Esophagus muscularis mucosa (tissue), 4 donors: ENCODE measurements around the gene NDRG4. TPM values are rescaled to one million over a fixed set of nuclear protein-coding genes. Genes with fewer than 3 reads are reported as not detected.
A peak's percentile ranks its signal among the peaks of the same experiment; 100 is the strongest.

ENCODE experiments used
- DNase-seq: peaks from one replicate; pipeline ENCODE4 v3.0.0-alpha.2; 2017; ENCODE audit errors: extremely low spot score
- H3K27ac ChIP-seq, 4 donors: fragments of 200-600 bp; sonication (generic); replicated peaks in 1 of 4; 1 replicate in 3 of 4; 2 replicates in 1 of 4; pipeline ENCODE4 v1.5.1; 2016 to 2019; ENCODE audit warnings: mild to moderate bottlenecking in 1 of 4
- H3K27me3 ChIP-seq, 4 donors: fragments of 200-600 bp; sonication (generic); one replicate each; pipeline versions ENCODE4 v1.5.1 to v1.6.0; 2016 to 2019
- H3K36me3 ChIP-seq, 4 donors: fragments of 200-600 bp; sonication (generic); one replicate each; pipeline ENCODE4 v1.5.1; 2016 to 2019
- H3K4me1 ChIP-seq, 4 donors: fragments of 200-600 bp; sonication (generic); one replicate each; pipeline ENCODE4 v1.5.1; 2016 to 2019
- H3K4me3 ChIP-seq, 4 donors: fragments of 200-600 bp; sonication (generic); 1 replicate in 2 of 4; 2 replicates in 2 of 4; pipeline ENCODE4 v1.5.1; 2016 to 2019; ENCODE audit warnings: mild to moderate bottlenecking in 4 of 4, moderate library complexity in 1 of 4
- H3K9me3 ChIP-seq, 4 donors: fragments of 200-600 bp; sonication (generic); 1 replicate in 3 of 4; 2 replicates in 1 of 4; pipeline ENCODE4 v1.5.1; 2016 to 2019
- EP300 ChIP-seq: sonication (generic); formaldehyde crosslinking; IDR thresholded peaks from one replicate; pipeline ENCODE4 v1.6.1; 2017; ENCODE audit warnings: antibody characterized with exemption
- POLR2A ChIP-seq: fragments of 450-650 bp; IDR thresholded peaks from one replicate; pipeline ENCODE4 v1.6.1; 2017; ENCODE audit warnings: antibody characterized with exemption, moderate library complexity, mild to moderate bottlenecking, low read depth
- POLR2AphosphoS5 ChIP-seq, 2 donors: sonication (generic); formaldehyde crosslinking; IDR thresholded peaks; one replicate each; pipeline ENCODE4 v1.6.1; 2017; ENCODE audit warnings: antibody characterized with exemption in 2 of 2
- WGBS: methylation state at CpG from one replicate; pipeline ENCODE4 v1.1.5; 2018; 5-methylcytosine and 5-hydroxymethylcytosine counted together
- intact Hi-C: fragments of 100-400 bp; cut with DNase I; formaldehyde crosslinking; loops from one replicate; pipeline ENCODE4 v1.15.1; 2023
- total RNA-seq, 4 donors: library from RNA; depleted of rRNA; stranded (reverse); fragments of >200 nt; gene quantifications; one replicate each; pipeline versions ENCODE4 v1.1.0 to v1.2.1, GENCODE V29; 2016
- TF ChIP-seq, protein P1 (sequence below), 3 experiments: fragments of 200-600 bp in 2 of 3; fragments of 450-650 bp in 1 of 3; sonication (generic) in 2 of 3; IDR thresholded peaks; one replicate each; pipeline ENCODE4 v1.5.1; 2017 to 2019; ENCODE audit warnings: antibody characterized with exemption in 3 of 3, mild to moderate bottlenecking in 2 of 3, moderate library complexity in 1 of 3

Gene NDRG4
- total RNA-seq, 4 donors from 2014 or later: 11.1 to 14.8 (median 12.3) TPM

DNA sequence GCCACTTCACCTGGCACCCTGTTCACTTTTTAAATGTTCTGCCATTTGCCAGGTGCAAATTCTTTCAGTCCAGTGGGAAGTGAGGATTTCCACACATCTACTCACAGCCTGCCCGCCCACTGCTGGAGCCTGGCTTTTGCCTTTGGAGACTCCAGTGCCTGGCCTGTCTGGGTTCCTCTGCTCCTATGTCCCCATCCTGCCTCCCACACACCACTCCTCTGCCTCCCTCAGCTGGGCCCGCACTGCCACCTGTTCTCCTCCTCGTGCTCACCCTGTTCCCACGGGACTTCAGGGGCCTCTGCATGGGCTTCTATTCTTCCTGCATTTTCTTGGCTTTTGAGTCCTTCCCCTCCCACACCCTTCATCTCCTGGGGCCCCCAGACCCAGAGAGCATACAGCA is 7.9 kb upstream of the NDRG4 start:
- no peak overlapping the region for H3K4me3 ChIP-seq
- H3K27ac ChIP-seq: no peak overlapping the region
- no peak for TF ChIP-seq EP300
- TF ChIP-seq, protein P1, sequence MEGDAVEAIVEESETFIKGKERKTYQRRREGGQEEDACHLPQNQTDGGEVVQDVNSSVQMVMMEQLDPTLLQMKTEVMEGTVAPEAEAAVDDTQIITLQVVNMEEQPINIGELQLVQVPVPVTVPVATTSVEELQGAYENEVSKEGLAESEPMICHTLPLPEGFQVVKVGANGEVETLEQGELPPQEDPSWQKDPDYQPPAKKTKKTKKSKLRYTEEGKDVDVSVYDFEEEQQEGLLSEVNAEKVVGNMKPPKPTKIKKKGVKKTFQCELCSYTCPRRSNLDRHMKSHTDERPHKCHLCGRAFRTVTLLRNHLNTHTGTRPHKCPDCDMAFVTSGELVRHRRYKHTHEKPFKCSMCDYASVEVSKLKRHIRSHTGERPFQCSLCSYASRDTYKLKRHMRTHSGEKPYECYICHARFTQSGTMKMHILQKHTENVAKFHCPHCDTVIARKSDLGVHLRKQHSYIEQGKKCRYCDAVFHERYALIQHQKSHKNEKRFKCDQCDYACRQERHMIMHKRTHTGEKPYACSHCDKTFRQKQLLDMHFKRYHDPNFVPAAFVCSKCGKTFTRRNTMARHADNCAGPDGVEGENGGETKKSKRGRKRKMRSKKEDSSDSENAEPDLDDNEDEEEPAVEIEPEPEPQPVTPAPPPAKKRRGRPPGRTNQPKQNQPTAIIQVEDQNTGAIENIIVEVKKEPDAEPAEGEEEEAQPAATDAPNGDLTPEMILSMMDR (IDR thresholded peaks at IDR 0.05): no peak
- no peaks in the 10 kb centered on the region for H3K27me3 ChIP-seq
- peaks cover 20 to 35% (median 23%) of the 10 kb centered on the region in 4 donors for H3K4me1 ChIP-seq
- intact Hi-C loops: no loop called here
- DNase-seq: no peak
- peaks cover 0 to 26% (median 0%) of the 10 kb centered on the region in 4 donors for H3K36me3 ChIP-seq
- H3K9me3 ChIP-seq: no peaks in the 10 kb centered on the region
- 88% methylated on average over 4 of the region's 4 CpGs for WGBS

DNA sequence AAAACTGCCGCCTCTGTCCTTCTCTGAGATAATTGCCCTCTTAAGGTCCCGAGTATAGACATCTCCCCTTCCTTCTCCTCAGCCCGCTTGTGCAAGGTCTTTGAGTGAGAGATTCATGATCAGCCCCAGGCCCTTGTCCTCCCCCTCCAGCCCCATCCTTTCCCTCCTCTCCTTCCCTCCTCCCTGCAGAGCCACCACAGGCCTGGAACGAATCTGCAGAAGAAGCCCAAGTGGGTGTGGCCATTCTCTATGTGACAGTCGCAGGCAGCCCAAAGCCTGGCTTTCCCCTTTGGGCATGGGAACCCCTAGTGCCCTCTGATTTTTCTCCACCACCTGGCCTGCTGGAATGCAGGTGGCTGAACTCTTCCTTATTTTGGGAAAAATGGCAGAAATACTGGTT is 7.2 kb upstream of the NDRG4 start:
- TF ChIP-seq POLR2AphosphoS5 (IDR thresholded peaks at IDR 0.05) (no peak), POLR2A (no peak), EP300 (no peak)
- TF ChIP-seq, protein P1 (IDR thresholded peaks at IDR 0.05): no peak
- 67% methylated on average over 5 of the region's 5 CpGs for WGBS
- Histone ChIP-seq H3K27me3 (no peaks in the 10 kb centered on the region), H3K4me3 (no peak overlapping the region), H3K9me3 (no peaks in the 10 kb centered on the region), H3K4me1 (peaks cover 15 to 31% (median 18%) of the 10 kb centered on the region in 4 donors), H3K27ac (no peak overlapping the region), H3K36me3 (peaks cover 0 to 26% (median 0%) of the 10 kb centered on the region in 4 donors)
- intact Hi-C loops: no loop called here
- no peak for DNase-seq

DNA sequence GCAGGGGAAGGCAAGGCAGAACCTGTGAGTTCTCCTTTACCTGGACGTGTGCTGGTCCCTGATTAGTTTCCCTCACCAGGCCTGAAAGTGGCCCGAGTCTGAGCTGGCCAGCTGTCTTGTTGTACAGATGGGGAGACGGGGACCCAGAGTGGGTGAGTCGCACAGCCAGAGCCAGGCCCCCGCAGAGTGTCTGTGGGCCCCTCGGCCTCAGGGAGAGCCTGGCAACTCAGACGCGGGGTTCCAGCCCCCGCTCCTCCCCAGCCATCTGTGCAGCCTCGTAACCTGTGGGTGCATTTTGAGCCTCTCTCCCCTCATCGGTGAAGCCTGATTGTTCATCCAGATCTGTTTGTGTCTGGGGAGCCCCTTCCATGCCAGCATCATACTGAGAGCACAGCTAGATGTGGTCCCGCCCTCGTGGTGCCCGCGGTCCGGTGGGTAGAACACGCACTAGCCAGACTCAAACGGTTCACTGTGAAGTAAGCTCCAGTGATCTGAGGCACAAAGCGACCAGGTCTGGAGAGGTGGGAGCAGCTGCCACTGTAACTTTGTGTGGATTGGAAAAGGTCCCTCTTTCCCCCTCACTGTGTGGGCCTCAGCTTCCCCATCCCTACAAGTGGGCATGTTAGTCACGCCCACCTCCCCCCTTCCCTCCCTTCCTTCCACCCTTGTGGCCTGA is 6.0 kb upstream of the NDRG4 start:
- no peak overlapping the region for H3K27ac ChIP-seq
- TF ChIP-seq, protein P1 (IDR thresholded peaks at IDR 0.05): no peak
- TF ChIP-seq POLR2AphosphoS5 (IDR thresholded peaks at IDR 0.05): no peak
- TF ChIP-seq POLR2A: no peak
- no peak for TF ChIP-seq EP300
- 90% methylated on average over 12 of the region's 20 CpGs for WGBS
- peaks cover 12 to 25% (median 14%) of the 10 kb centered on the region in 4 donors for H3K4me1 ChIP-seq
- no peaks in the 10 kb centered on the region for H3K27me3 ChIP-seq
- no peak overlapping the region for H3K4me3 ChIP-seq
- intact Hi-C loops: no loop called here
- peaks cover 0 to 26% (median 0%) of the 10 kb centered on the region in 4 donors for H3K36me3 ChIP-seq
- DNase-seq: no peak
- no peaks in the 10 kb centered on the region for H3K9me3 ChIP-seq

DNA sequence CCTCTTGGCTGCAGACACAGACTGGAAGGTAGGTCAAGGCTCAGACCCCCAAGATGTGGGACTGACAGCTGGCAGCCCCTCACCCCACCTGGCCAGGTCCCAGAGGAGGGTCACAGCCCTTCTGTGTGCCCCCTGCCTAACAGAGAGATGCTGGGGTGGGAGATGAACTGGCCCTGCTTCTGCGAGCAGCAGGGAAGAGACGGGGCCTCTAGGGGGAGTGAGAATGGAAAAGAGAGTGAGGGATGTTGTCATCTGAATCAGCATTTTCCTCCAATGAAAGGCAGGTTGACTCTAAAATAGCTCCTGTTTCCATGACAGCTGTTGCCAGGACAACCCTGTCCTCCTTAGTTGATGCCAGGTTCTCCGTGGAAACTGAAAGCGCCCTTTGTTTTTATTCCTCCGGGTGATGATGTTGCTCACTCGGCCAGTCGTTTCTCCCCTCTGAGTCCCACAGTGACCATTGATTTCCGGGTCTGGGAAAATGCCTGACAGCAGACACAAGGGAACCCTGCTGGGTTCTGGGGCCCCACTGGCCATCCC is 4.9 kb upstream of the NDRG4 start:
- TF ChIP-seq, protein P1 (IDR thresholded peaks at IDR 0.05): peak in 2 of 3 experiments; percentile 33 to 34
- TF ChIP-seq POLR2A: no peak
- peak in 1 of 2 donors; percentile 17 for TF ChIP-seq POLR2AphosphoS5 (IDR thresholded peaks at IDR 0.05)
- H3K27me3 ChIP-seq: peaks cover 0 to 2% (median 0%) of the 10 kb centered on the region in 4 donors
- no peak for DNase-seq
- peaks cover 0 to 21% (median 0%) of the 10 kb centered on the region in 4 donors for H3K36me3 ChIP-seq
- peak overlapping the region in 3 of 4 donors; percentile 15 to 26 (median 23) for H3K4me3 ChIP-seq
- H3K4me1 ChIP-seq: peaks cover 14 to 27% (median 18%) of the 10 kb centered on the region in 4 donors
- no peaks in the 10 kb centered on the region for H3K9me3 ChIP-seq
- intact Hi-C loops: no loop called here
- 4% methylated on average over 7 of the region's 8 CpGs for WGBS
- peak overlapping the region; percentile 48 to 66 (median 54) for H3K27ac ChIP-seq
